HG03280 (cell line): ENCODE results near the gene FAM170B.

Experiments used
- ATAC-seq: cut with Tn5 transposase; IDR thresholded peaks from one replicate; pipeline ENCODE4 v1.9.1; 2021; ENCODE audit warnings: mild to moderate bottlenecking, moderate library complexity; ENCODE audit not compliant: unreplicated experiment

FAM170B gene

DNA sequence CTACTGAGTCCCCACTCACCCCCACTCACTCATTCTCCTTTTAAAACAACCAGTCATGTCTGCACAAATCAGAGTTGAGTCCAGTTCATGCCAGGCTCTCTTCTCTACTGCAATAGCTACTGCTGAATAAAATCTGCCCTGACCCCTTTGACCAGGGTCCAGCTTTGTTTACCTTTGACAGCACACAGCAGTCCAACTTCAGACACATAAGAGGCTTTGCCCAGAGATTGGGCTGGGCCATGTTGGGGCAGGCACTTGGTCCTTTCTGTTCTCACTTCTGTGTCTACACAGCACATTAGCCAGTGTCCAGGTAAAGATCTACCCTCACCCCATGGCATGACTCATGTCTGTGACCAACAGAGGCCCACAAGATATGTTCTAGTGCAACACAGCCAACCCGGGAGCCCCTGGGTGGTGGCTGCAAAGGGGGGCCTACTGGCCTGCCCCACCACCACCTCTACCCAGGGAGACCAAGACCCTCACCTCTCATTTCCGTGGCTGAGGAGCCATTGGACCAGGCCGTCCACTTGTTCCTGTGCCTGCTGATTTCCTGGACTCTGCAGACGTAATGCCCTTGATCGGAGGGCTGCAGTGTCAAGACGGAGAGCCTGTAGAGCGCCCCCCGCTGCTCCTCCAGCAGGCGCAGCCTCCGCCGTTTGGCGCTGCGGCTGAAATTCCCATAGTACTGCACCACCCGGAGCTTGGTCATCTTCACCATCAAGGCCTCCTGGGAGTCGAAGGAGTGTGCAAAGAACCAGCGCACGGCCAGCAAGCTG, 26.5 kb downstream of the FAM170B start:
- no peak for ATAC-seq

DNA sequence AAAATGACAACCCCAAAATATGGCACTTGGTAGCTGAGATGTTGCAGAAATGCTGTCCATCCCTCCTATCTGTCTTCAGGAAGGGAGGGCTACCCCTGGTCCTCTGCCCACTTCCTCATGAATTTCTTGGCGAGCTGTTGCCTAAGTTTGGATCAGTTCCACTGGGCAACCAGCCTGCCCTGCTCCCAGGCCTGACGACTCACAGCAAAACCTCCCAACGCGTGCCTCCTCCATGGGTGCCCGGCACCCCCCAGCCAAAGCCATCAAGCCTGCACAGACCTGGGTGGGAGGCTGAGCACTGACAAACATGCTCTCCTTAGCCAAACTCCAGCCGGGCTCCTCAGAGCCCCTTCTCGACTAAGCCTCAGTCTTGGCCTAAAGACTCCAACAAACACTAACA, 27.4 kb downstream of the FAM170B start:
- ATAC-seq = no peak

DNA sequence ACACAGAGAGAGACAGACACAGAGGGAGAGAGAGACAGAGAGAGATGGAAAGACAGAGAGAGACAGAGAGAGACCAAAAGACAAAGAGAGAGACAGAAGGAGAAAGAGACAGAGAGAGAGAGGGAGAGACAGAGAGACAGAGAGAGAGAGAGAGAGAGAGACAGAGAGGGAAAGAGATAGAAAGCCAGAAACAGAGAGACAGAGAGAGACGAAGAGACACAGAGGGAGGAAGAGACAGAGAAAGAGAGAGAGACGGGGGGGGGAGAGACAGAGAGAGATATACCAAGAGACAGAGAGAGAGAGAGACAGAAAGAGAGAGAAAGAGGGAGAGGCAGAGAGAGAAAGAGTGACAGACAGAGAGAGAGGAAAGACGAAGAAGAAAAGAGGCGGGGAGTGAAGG, 28.7 kb downstream of the FAM170B start:
- ATAC-seq = no peak

DNA sequence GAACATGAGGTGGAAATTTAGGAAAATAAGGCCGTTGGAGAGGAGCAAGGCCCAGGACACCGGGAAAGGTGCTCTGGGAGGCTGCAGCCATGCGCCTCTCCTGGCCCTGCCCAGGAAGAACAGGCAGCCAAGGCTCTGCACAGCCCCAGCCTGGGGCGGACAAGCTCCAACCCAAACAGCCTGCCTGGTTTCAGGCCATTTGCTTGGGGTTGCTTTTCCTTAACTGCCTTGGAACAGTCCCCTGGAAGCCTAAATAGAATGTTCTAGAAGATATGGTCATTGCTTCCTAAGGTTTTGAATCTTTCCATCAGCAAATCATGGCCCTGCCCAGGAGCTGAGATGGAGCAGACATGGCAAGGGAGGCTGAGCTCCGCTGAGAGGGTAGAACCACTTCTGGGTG, 29.5 kb downstream of the FAM170B start:
- ATAC-seq = no peak

DNA sequence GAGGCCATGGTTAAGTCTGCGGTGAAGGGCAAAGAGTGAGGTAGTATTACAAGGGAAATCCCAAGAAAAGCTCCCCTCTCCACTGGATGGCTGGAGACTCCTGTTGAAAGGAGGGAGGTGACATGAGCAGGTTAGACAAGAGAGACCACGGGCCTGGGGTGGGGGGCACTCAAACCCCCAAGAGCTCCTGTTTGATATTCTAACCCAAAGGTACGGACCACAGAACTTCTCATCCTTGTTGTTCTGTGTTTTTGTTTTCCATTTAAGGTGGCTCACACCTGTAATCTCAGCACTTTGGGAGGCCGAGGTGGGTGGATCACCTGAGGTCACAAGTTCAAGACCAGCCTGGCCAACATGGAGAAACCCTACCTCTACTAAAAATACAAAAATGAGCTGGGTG, 30.1 kb downstream of the FAM170B start:
- ATAC-seq = no peak

DNA sequence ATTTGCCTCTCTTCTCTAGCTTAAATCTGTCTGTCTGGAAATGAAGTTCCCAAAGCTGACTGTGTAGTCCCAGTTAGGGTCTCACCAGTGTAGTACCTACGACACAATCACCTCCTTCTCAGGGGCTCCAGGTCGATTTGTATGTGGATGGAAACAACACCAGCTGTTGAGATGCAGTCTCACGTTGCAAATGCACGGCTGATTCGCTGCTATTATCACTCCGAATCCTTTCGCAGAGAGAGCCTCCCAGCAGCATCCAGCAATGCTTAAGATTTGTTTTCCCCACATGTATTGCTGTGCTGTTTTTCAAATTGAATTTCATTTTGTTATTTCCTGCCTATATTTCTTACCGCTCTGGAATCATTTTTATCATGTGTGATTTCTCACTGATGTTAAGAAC, 34.8 kb downstream of the FAM170B start:
- no peak for ATAC-seq

DNA sequence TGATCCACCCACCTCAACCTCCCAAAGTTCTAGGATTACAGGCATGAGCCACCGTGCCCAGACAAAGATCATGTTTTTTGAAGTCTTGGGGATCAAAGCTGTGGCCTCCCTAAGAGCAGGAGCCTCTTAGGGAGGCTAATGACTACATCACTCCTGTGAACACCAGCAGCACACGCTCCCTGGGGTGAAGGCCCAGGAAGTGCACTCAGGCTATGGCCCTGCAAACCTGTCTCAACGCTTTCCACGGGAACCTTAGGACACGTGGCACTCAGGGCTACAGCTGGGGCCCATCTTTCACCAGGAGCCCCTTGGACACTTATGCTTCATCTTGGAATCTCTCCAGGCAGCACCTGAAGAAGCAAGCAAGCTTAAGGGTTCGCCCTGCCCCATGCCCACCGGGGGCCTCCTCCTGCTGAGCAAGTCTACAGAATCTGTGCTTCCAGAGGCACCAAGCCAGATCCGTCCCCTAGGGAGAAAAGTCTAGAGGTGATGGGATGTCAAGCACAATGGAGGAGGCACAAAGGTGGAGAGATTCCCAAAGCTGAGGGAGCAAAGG, 36.9 kb downstream of the FAM170B start:
- ATAC-seq = no peak

DNA sequence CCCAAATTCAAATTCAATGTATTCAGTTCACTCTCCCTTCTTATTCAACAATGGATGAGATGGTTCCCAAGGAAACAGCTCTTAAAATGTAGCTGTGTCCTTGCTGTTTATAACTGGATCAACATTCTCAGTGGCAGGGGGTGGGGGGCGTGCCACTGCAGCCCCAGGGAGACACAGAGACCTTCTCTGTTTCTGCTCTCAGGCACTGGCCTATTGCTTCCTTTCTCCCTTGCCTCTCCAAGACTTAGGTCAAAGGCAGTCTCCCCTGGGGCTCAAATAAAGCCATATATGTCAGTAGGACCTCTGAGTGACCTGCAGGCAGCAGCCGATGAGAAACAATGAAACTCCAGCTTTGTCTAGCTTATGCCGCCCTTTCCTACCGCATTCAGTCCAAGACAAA, 39.2 kb downstream of the FAM170B start:
- no peak for ATAC-seq

DNA sequence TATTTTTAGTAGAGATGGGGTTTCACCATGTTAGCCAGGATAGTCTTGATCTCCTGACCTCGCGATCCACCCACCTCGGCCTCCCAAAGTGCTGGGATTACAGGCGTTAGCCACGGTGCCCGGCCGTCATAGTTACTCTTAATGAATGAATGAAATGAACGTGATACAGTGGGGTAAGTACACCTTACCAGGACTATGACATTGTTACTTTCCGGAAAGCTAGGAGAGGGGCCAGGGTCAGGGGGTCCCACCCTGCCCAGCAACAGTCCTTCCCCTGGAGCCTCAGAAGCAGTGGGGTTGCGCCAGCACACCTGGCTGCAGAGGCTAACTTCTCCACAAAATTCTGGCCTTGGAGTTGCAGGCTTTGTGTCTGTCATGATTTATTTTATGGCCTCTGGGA, 39.9 kb downstream of the FAM170B start:
- no peak for ATAC-seq

DNA sequence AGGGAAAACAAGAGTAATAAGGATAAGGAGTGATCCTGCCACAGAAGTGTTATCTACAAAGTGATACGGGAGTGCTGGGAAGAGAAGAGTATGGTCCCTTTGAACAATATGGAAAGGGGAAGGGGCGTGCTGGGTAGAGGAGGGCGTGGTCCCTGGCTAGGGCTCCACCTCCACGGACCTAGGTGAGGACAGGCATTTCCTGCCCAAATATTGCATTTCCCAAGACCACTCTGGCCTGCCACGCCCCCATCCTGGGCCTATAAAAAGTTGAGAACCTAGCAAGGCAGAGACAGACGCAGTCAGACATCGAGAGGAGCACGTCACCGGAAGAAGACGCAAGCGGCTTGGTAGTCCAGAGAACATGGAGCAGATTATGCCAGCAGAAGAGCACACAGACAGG, 41.3 kb downstream of the FAM170B start:
- no peak for ATAC-seq

DNA sequence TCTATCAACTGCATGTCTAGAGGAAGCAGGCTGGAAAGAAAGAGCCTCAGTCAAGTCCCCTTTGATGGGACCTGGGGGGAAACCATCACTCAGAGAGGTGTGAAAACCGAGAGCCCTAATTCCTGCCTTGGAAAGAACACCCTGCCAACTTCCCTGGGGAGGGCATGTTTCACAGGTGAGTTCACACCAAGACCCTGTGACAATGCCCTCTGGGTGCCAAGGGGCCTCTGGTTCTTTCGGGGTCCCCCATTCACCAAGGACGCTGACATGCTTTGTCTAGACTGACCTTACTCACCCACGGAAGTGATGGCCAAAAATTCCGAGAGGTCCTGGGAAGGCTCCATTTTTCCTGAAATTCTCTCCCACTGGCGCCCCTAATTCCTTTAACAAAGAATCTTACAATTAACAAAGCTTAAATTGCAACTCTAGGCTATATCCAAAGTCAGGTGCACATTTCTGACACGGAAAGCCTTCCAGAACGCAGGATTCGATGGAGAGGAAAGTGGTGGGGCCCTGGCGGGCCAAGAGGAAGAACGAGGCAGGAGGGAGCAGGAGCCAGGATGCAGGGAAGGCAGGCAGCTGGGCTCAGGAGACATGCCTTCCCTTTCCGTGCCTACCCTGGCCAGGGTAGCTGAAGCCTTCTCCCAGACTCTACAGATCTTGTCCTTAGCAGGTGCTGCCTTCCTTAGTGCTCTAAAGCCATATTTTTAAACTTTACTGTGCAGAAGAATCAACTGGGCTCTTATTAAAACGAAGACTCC, 42.2 kb downstream of the FAM170B start:
- no peak for ATAC-seq

DNA sequence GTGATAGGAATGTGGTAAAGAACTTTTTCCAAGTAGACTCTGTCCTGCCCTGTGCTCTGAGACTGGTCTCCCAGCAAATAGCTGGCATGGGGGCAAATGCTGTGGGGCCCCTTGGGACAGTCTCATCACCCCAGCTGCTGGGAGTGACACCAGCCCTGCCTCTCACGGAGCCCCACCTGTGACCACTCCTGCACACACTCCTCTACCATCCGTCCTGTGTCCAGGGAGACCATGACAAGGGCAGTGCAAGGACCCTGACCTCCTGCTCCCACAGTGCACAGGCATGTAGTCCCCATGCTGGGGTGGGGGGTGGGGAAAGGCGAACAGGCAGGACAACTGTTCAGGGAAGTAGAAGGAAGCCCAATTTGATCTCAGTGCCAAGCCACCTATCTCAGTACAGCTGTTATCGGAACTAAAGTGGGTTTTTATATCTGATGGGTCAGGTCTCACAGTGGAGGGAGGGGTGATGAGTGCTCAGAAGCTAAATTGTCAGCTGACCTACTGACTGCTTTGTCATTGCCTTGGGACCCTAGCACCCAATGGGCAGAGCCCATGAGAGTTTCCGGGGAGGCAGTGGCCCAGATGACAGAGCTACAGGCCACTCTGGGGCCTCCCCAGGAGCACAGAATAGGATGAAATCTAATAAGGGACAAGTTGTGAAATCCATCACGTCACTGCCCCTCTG, 43.0 kb downstream of the FAM170B start:
- no peak for ATAC-seq

DNA sequence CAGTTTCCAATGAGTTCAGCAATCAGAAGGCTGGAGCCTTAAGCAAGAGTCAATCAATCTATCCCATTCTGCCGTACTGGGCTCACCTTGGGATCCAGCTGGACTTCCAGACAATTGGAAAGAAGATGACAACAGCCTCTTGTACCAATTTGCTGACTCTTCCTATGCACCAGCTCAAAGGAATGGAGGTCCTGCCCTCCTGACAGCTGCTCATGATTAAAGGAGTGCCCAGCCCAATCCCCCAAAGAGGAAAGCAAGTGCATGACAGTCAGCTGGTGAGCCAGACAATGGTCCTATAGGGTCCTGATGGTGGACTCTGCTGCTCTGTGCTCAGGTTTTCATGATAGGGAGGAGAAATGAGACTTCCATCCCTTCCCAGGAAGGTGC, 43.6 kb downstream of the FAM170B start:
- ATAC-seq = no peak

DNA sequence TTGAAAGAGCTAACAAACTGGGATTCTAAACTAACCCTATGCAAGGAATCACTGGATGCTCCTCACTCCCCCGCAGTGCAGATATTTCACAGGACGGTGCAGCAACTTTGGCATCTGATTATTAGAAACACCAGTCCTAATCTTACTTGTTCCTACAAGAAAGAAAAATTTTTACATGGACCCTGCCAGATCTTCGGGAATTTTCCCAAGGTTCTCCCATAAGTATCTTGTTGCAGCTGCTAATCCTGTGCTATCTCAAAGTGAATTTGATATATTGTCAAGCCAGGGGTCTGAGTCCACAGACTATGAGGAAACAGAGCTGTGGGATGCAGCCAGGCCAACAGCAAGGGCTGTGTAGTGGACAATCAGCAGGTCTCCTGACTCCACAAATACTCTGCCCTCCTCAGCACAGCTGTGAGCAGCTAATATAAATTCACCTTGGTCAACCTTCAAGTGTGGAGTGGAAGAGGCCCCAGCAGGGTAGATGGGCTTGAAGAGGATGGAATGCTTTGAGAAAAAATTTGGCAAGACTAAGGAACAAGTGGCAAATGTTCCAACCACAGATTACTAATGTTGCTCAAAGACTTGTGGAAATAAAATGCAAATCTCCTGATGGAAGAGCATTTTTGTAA, 44.1 kb downstream of the FAM170B start:
- no peak for ATAC-seq

DNA sequence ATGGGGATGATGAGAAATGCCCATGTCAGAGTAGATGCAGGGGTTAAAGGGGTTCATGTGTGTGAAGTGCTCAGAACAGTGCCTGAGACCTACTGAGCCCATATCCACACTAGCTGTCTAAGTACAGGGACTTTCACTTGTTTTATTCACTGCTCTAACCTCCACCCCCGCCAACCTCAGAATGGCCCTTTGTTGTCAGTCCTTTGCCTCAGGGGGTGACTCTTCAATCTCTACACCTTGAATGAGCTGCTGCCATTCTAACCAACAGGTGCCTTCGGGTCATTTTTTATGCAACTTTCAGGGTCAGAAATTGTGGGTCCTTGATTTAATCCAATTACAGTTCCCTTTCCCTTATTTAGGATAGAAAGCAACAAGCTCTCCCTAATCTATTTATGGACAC, 44.7 kb downstream of the FAM170B start:
- ATAC-seq = no peak

DNA sequence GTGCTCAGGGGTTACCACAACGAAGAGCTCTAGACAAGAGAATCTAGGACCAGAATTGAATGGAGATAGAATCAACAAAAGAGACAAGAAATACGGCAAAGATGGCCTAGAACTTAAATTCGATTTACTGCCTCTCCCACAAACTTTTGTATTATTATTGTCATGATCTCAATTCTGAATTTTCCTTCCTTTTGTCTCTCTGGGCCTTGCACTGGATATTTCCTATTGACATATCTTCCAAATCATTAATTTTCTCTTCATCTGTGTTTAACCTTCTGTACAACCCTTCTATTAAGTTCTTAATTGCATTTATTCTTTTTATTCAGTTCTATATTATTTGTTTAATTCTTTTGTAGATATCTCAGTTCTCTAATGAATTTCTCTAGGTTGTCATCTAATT, 46.9 kb downstream of the FAM170B start:
- ATAC-seq = no peak

DNA sequence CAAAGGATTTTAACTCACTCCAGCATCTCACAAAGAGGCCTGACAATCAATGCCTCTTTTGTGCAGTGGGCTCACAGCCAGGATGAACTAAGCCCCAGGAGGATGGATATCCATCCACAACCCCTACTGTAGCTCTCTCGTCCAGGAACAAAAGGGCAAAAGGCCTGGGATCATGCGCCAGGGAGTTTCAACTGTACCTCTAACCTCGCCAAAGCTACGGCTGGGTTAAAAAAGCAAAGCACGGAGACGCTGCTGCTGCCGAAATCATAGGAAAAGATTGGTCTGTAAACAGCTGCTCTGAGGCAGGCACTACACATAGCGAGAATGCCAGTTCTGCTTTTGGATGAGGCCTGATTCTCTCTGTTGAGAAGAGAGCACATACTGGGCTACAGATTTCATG, 50.6 kb downstream of the FAM170B start:
- no peak for ATAC-seq

DNA sequence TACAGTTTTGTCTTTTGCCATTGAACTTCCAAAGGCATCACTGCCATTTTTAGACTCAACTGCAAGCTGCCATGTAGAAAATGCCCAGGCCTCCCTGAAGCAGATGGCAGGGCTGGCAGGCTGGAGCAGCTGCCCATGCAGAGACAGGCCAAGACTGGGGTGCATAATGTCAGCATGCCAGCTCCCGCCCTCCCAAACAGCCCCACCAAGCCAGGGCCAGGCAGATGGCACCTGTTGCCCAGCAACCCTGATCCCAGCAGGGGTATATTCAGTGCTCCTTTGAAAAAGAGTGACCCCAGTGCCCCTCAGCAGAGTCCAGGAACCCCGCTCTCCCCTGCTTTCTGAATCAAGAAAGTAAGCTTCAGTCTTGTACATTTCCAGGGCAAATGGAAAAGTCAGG, 51.1 kb downstream of the FAM170B start:
- no peak for ATAC-seq

DNA sequence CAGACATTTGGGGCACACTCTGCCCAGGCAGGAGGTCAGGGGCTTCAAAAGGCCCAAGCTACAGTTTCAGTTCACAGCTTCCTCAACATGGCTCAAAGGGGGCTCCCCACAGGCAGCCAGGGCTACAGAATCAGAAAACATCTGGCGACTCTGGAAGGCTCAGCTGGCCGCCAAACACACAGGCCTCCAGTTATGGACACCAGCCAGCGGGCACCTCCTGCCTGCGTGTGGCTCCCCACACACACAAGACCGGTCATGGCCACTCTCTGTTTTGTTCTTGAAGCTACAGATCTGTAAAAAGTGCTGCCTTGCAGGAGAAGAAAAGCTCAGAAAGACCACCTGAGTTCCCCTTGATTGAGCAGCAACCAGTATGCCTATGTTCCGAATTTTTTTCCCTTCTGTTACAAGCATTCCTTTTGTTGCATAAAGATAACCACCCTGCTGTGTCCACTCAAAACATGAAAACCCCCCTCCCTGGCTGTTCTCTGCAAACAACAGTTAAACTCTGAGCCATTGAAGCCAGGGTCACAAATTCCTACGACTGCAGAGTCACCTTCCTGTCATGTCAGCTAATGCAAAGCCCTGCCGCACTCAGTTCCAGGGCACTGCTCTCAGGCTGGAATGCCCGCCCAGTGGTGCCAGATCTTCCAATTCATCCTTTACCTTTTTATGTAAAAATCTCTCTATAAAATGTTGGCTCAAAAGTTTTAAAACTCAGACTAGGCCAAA, 52.1 kb downstream of the FAM170B start:
- no peak for ATAC-seq
